Measurements from ENCODE around the gene SLC5A7. TPM values are rescaled to one million over a fixed set of nuclear protein-coding genes. Genes with fewer than 3 reads are reported as not detected.

Gene SLC5A7
- total RNA-seq, 2 experiments from 2014 or later = not detected

DNA sequence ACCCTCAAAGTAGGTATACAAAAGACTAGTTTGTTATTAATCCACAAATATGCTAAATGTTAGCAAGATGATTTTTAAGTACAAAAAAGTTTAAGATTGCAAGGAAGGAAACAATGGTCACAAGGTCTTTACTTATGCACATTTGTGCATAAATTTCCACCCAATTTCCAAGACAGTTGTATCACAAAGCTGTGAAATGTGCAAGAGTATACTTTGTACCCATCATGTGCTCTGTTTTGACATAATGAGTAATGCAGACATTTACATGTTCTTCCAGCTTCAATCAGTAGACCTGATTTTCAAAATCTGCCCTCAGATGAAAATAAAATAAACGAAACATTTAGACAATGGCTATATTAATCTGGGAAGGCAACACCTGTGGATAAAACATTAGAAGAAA is 27.0 kb downstream of the SLC5A7 start:
- intact Hi-C loops (cut with micrococcal nuclease) = no loop called here
- TF ChIP-seq CTCF (IDR thresholded peaks at IDR 0.05) = no peak
- Mint-ChIP-seq H3K36me3 (ENCODE audit: low read depth) (no peaks in the 10 kb centered on the region), H3K27me3 (no peaks in the 10 kb centered on the region), H3K4me1 (ENCODE audit: low read depth) (no peaks in the 10 kb centered on the region), H3K27ac (no peak overlapping the region), H3K4me3 (no peak overlapping the region), H3K9me3 (peaks cover 14% of the 10 kb centered on the region)
- CTCF ChIA-PET = no interaction called here
- DNase-seq (no peak), ATAC-seq (no peak)
- POLR2A ChIA-PET = no interaction called here

- Mint-ChIP-seq H3K4me3 (no peak overlapping the region), H3K27me3 (no peaks in the 10 kb centered on the region), H3K4me1 (ENCODE audit: low read depth) (no peaks in the 10 kb centered on the region), H3K9me3 (no peaks in the 10 kb centered on the region), H3K27ac (no peak overlapping the region), H3K36me3 (ENCODE audit: low read depth) (no peaks in the 10 kb centered on the region)
- ChIA-PET CTCF (no interaction called here), POLR2A (no interaction called here)
- ATAC-seq (no peak), DNase-seq (no peak)
- TF ChIP-seq CTCF (IDR thresholded peaks at IDR 0.05) = no peak
- intact Hi-C loops (cut with micrococcal nuclease) = no loop called here
These were observed 36.3 kb downstream of the SLC5A7 start for GRCh38 chr2:108022628-108023027.

DNA sequence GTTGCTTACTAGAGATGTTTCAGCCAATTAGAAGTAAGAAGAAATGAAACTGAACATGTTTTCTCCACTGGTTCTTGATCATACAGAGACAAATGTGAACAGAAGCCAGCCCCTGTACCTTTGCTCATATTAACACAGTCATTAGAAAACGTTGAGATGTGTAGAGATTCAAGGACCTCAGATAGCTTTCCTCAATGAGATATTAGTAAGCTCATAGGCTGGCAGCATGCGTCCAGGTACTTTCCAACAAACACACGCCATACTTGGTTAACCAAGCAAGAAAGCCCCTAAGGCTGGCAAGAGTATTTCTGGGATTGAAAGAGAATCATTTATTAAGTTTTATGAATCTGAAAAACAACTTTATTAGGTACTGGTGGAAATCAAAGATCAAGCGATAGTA is 37.5 kb downstream of the SLC5A7 start:
- ATAC-seq = no peak
- ChIA-PET POLR2A (no interaction called here), CTCF (interaction anchor here (0.7 kb wide), 1 partner anchor 1182 kb away, joined by 3 read pairs; no protein-coding TSS in a partner anchor)
- Mint-ChIP-seq H3K27ac (no peak overlapping the region), H3K9me3 (no peaks in the 10 kb centered on the region), H3K4me3 (no peak overlapping the region), H3K36me3 (ENCODE audit: low read depth) (no peaks in the 10 kb centered on the region), H3K4me1 (ENCODE audit: low read depth) (no peaks in the 10 kb centered on the region), H3K27me3 (no peaks in the 10 kb centered on the region)
- no peak for DNase-seq
- no peak for TF ChIP-seq CTCF (IDR thresholded peaks at IDR 0.05)
- intact Hi-C loops (cut with micrococcal nuclease) = no loop called here

- Mint-ChIP-seq H3K27me3 (no peaks in the 10 kb centered on the region), H3K4me3 (no peak overlapping the region), H3K27ac (no peak overlapping the region), H3K36me3 (ENCODE audit: low read depth) (no peaks in the 10 kb centered on the region), H3K4me1 (ENCODE audit: low read depth) (no peaks in the 10 kb centered on the region), H3K9me3 (no peaks in the 10 kb centered on the region)
- DNase-seq (no peak), ATAC-seq (no peak)
- ChIA-PET POLR2A (no interaction called here), CTCF (no interaction called here)
- TF ChIP-seq CTCF (IDR thresholded peaks at IDR 0.05) = no peak
- intact Hi-C loops (cut with micrococcal nuclease) = no loop called here
These were observed 39.9 kb downstream of the SLC5A7 start for GRCh38 chr2:108026092-108026794.

- intact Hi-C loops (cut with micrococcal nuclease) = no loop called here
- DNase-seq (no peak), ATAC-seq (no peak)
- ChIA-PET POLR2A (no interaction called here), CTCF (no interaction called here)
- Mint-ChIP-seq H3K9me3 (peaks cover 3% of the 10 kb centered on the region), H3K4me1 (ENCODE audit: low read depth) (no peaks in the 10 kb centered on the region), H3K27me3 (no peaks in the 10 kb centered on the region), H3K36me3 (ENCODE audit: low read depth) (no peaks in the 10 kb centered on the region), H3K27ac (no peak overlapping the region), H3K4me3 (no peak overlapping the region)
- no peak for TF ChIP-seq CTCF (IDR thresholded peaks at IDR 0.05)
These were observed 43.2 kb downstream of the SLC5A7 start for GRCh38 chr2:108029496-108029895.
